Thoracic aorta (tissue), 2 donors: Measurements from ENCODE around the gene XCL2. TPM values are rescaled to one million over a fixed set of nuclear protein-coding genes. Genes with fewer than 3 reads are reported as not detected.
"Not testable (repeated sequence)": the region's sequence is repeated elsewhere in the genome, so short reads cannot be mapped to it uniquely, and the experiment has no call there.

Experiments used
- ATAC-seq: fragments of 150-250 bp; one replicate; pipeline ENCODE4 v1.8.0; 2017; ENCODE audit warnings: low read depth; ENCODE audit not compliant: insufficient number of reproducible peaks, low FRiP score
- DNase-seq: peaks from one replicate; pipeline ENCODE4 v3.0.0-alpha.2; 2020; ENCODE audit warnings: low spot score
- H3K27ac ChIP-seq, 2 donors: fragments of 200-600 bp; sonication (generic); 1 replicate in 1 of 2; 2 replicates in 1 of 2; pipeline ENCODE4 v1.5.1; 2016; ENCODE audit warnings: mild to moderate bottlenecking in 2 of 2, moderate library complexity in 2 of 2
- H3K27me3 ChIP-seq: fragments of 200-600 bp; sonication (generic); replicated peaks from 2 replicates; pipeline ENCODE4 v1.6.0; 2016; ENCODE audit warnings: mild to moderate bottlenecking; ENCODE audit not compliant: insufficient read depth
- H3K36me3 ChIP-seq: fragments of 200-600 bp; sonication (generic); one replicate; pipeline ENCODE4 v1.5.1; 2016
- H3K4me1 ChIP-seq, 2 donors: fragments of 200-600 bp; sonication (generic); 1 replicate in 1 of 2; 2 replicates in 1 of 2; pipeline versions ENCODE4 v1.5.1 to v1.6.0; 2016; ENCODE audit warnings: low read depth in 2 of 2, mild to moderate bottlenecking in 1 of 2; ENCODE audit not compliant: control insufficient read depth in 1 of 2
- H3K4me3 ChIP-seq: fragments of 200-600 bp; sonication (generic); 2 replicates; pipeline ENCODE4 v1.5.1; 2016; ENCODE audit warnings: mild to moderate bottlenecking
- H3K9me3 ChIP-seq: fragments of 200-600 bp; sonication (generic); 2 replicates; pipeline ENCODE4 v1.5.1; 2016
- CTCF ChIP-seq: fragments of 200-600 bp; sonication (generic); IDR thresholded peaks from one replicate; pipeline ENCODE4 v1.5.1; 2019; ENCODE audit warnings: antibody characterized with exemption
- total RNA-seq, 2 donors: library from RNA; depleted of rRNA; stranded (reverse); fragments of >200 nt; gene quantifications; one replicate each; pipeline versions ENCODE4 v1.1.0 to v1.2.3, GENCODE V29; 2016

The XCL2 gene
- total RNA-seq, 2 donors from 2014 or later, result not detected

- no peak overlapping the region for H3K4me3 ChIP-seq
Observed at GRCh38 chr1:168550971-168551370, 7.2 kb upstream of the XCL2 start.

DNA sequence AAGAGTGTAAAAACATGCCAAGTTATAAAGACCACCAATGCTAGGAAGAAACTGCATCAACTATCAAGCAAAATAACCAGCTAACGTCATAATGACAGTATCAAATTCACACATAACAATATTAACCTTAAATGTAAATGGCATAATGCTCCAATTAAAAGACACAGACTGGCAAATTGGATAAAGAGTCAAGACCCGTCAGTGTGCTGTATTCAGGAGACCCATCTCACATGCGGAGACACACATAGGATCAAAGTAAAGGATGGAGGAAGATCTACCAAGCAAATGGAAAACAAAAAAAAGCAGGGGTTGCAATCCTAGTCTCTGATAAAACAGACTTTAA lies 2.7 kb upstream of the XCL2 start:
- H3K4me1 ChIP-seq, H3K27ac ChIP-seq, DNase-seq, H3K4me3 ChIP-seq, ATAC-seq, H3K36me3 ChIP-seq, H3K27me3 ChIP-seq, H3K9me3 ChIP-seq: not testable (repeated sequence)

More at GRCh38 chr1:168550971-168551370, 7.2 kb upstream of the XCL2 start:
- Histone ChIP-seq H3K27ac (no peak overlapping the region), H3K27me3 (no peaks in the 10 kb centered on the region), H3K4me1 (no peaks in the 10 kb centered on the region), H3K9me3 (peaks cover 3% of the 10 kb centered on the region), H3K36me3 (no peaks in the 10 kb centered on the region)
- no peak for TF ChIP-seq CTCF
- DNase-seq (no peak), ATAC-seq (no peak)

DNA sequence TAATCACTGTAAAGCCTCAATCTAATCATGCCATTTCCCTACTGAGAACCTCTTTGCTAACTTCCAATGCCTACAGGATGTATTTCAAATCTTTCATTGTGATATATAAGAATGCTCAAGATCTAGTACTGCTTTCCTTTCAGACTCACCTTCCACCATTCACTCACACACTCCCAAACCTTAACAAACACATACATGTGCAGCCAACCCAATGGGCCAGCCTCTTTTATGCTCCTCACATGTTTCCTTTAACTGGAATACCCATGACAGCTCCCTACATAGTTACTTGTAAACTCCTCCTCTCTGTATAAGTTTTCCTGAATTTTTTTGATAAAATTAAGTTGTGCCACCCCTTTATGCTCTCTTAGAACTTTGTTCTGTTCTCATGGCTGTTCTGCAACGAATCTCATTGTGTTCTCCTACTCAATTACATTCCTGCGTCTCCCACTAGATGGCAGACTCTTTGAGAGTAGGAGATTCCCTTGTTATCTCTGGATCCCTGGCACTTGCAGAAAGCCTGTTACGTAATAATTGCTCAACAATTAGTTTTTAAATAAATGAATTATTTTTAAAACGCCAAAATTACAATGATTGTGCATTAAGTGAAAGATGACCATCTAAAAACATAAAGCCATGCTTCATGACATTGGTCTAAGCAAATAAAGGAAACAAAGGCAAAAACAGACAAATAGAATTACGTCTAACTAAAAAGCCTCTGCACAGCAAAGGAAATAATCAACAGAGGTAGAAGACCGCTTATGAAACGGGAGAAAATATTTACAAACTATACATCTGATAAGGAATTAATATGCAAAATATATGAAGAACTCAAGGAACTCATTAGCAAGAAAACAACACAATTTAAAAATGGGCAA lies 2.1 kb upstream of the XCL2 start:
- not testable (repeated sequence) for H3K27me3 ChIP-seq, H3K27ac ChIP-seq, H3K4me3 ChIP-seq, H3K9me3 ChIP-seq, H3K36me3 ChIP-seq, DNase-seq, ATAC-seq, H3K4me1 ChIP-seq

DNA sequence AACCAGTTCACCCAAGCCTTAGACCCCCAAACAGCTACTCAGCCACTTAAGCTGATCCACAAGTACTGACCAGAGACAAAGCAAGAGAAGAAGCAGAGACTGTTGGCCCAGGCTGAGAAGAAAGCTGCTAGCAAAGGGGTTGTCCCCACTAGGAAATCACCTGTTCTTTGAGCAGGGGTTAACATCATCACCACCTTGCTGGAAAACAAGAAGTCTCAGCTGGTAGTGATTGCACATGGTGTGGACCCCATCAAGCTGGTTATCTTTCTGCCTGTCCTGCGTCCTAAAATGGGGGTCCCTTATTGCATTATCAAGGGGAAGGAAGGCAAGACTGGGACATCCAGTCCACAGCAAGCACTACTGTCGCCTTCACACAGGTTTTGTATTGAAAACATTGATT lies 819 bp downstream of the XCL2 start:
- not testable (repeated sequence) for DNase-seq, H3K36me3 ChIP-seq, H3K4me1 ChIP-seq, ATAC-seq, H3K27ac ChIP-seq, H3K4me3 ChIP-seq, H3K27me3 ChIP-seq, H3K9me3 ChIP-seq

DNA sequence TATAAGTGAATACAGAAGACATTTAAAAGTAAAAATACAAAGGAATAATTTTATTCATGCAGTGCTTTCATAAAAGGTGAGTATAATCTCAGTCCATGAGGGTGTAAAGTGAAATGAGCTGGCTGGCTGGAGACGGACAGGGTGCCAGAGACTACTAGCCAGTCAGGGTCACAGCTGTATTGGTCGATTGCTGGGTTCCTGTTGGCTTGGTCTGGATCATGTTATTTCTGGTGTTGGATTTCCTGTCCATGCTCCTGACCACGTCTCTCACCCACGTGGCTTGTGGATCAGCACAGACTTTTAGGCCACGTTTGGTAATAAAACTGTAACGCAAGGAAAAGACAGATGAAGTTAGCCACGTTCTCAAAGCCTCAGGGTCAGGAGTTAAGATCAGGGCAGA lies 3.0 kb downstream of the XCL2 start:
- DNase-seq, H3K36me3 ChIP-seq, H3K27ac ChIP-seq, H3K4me1 ChIP-seq, ATAC-seq, H3K27me3 ChIP-seq, H3K4me3 ChIP-seq, H3K9me3 ChIP-seq: not testable (repeated sequence)

GRCh38 chr1:168535536-168535935 lies 8.3 kb downstream of the XCL2 start:
- Histone ChIP-seq H3K27me3 (no peaks in the 10 kb centered on the region), H3K4me1 (no peaks in the 10 kb centered on the region), H3K9me3 (no peaks in the 10 kb centered on the region), H3K27ac (no peak overlapping the region), H3K4me3 (no peak overlapping the region), H3K36me3 (no peaks in the 10 kb centered on the region)
- no peak for TF ChIP-seq CTCF
- ATAC-seq, result no peak
- DNase-seq, result no peak

DNA sequence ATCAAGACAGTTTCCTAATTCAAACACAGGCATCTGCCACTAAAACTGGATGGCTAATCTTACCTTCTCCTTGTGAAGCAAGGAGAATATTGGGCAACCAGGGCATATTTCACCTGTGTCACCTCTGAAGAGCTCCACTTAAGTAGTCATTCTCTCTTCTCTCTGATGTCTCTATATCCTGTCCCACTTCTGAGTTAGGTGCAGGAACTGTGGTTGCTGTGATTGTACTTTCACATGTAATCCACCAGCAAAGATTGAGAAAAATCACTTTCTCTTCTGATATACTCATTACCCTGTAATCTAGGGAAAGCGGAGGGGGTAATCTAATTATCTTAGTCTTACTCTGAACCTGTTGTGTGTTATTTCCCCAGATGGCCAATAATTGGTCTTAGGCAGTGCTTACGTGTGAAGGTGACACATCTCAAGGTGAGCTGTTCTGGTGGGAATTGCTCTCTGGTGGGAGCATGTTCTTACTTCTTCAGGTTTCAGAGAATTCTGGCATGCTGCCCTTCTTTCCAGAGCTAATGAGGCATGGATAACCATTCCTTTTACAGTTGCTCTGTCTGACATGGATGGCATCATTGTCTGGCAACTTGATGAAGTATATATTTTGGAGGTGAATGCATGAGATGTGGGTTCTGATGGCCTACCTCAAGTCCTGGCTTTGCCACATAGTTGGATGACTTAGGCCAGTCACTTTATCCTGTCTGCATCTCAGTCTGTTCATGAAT lies 12.0 kb downstream of the XCL2 start:
- TF ChIP-seq CTCF, result no peak
- no peak for ATAC-seq

More for the DNA sequence above, 12.0 kb downstream of the XCL2 start:
- no peaks in the 10 kb centered on the region for H3K27me3 ChIP-seq
- no peaks in the 10 kb centered on the region for H3K36me3 ChIP-seq
- no peak for DNase-seq
- H3K27ac ChIP-seq, result no peak overlapping the region
- no peaks in the 10 kb centered on the region for H3K4me1 ChIP-seq
- H3K9me3 ChIP-seq, result no peaks in the 10 kb centered on the region
- H3K4me3 ChIP-seq, result no peak overlapping the region
